ENCODE results near the gene BFSP2.

DNA sequence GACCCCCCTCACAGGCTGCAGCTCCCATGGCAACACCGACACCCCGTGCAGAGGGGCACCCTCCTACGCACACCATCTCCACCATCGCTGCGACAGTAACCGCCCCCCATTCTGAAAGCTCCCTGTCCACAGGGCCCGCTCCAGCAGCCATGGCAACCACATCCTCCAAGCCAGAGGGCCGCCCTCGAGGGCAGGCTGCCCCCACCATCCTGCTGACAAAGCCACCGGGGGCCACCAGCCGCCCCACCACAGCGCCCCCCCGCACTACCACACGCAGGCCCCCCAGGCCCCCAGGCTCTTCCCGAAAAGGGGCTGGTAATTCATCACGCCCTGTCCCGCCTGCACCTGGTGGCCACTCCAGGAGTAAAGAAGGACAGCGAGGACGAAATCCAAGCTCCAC lies 19.9 kb upstream of the BFSP2 start:
- TF ChIP-seq CTCF (IDR thresholded peaks at IDR 0.05; ENCODE audit: low read depth, low read length): no peak
- TF ChIP-seq EZH2phosphoT487 (IDR thresholded peaks at IDR 0.05; ENCODE audit: low read depth): no peak

All from OCI-LY3 (cell line).